Skin epidermis (tissue), 12 donors: ENCODE data around the gene CRYBG2.
A peak's percentile ranks its signal among the peaks of the same experiment; 100 is the strongest.
"Not testable (repeated sequence)": the region's sequence is repeated elsewhere in the genome, so short reads cannot be mapped to it uniquely, and the experiment has no call there.

ENCODE experiments used
- H3K27ac ChIP-seq, 21 experiments: fragments of 200-600 bp; sonication (generic) in 11 of 21; one replicate each; pipeline ENCODE4 v1.5.0; 2020; ENCODE audit warnings: mild to moderate bottlenecking in 3 of 21, inconsistent platforms in 2 of 21, moderate library complexity in 2 of 21
- H3K4me3 ChIP-seq, 7 experiments: fragments of 200-600 bp; sonication (generic) in 2 of 7; one replicate each; pipeline ENCODE4 v1.5.0; 2020; ENCODE audit warnings: inconsistent platforms in 2 of 7, mild to moderate bottlenecking in 2 of 7, moderate library complexity in 1 of 7

Gene CRYBG2, protein sequence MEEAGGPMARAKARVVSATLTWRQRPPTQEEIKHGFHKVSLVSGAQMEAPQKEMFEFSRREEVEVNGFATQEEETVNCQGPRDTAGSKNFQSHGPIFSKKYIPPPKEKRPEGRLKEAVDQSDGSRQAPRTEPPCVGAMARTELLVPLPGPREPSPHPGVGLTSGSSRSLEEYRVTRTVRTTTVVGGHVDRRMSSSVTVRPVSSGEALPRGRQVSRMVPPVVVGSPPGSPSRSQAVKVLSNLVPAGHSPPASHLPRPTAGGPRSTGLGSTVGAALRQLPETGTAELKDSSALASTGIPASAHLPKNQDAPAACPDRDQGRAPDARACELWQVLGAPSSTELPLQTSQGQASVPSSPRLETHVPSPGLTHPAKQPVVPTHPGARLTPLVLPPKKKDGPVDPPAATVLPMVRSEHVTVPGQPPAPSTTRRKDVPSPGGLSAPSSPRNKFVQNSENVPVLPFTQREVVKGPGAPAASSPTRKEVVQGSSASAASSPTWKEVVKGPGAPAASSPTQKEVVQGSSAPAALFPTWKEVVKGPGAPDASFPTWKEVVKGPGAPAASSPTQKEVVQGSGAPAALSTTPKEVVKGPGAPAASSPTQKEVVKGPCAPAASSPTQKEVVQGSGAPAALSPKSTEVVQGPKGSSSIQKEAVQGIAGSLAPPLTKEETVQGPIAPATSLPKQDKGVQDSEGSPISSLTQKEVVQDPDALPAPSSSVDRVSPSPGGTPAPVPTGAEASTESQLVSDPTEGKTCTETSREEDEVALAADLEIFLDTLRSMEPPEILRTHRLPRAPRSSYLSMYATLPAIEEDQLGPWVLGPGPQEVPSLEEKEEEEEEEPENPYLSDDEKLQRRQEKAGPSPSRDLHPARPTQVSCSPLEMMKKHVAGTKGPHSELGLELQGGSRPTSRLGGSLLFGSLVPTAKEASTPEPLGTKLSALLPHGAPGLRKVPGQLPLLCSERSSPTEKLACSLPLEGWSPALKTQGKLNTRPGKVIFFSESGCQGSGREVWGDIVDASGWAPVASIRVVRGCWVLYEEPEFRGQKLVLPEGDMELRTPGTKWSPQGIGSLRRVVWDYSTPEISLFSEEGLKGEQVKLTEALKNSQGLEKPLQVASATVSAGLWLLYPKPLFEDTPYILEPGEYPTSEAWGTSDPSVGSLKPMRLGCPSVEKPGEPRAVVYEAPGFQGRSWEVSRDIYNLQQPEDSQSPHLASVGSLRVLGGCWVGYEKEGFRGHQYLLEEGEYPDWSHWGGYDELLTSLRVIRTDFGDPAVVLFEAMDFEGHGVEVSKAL (N-terminal part only)

GRCh38 chr1:26353976-26354820, at the start of gene CRYBG2:
Gene CRYBG2, minus strand, starts transcription at chr1:26354130. Its CDS starts 7,473 bp downstream, at chr1:26346657.
- Histone ChIP-seq H3K4me3 (peak within 1 kb of the TSS; percentile 9 to 34 (median 25)), H3K27ac (peak within 1 kb of the TSS in 20 of 21 experiments; percentile 36 to 87 (median 70))

DNA sequence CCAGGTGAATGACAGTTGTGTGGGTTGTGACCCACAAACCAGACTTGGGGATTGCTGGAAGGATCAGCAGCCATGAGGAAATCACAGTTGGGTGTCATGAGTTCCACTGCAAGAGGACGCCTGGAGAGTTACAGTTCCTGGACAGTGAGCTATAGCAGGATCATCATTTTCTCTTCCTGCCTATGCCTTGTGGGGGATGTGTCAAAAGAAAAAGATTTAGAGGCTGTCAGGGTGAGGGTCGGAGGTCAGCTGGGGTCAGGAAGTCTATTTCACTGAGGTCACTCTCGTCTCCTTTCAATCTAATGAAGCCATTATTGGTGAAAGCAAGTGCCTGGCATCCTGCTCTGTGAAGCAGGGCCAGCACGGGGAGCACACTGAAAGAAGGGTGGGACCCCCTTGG, 49.7 kb upstream of the CRYBG2 start:
- Histone ChIP-seq H3K27ac (no peak overlapping the region), H3K4me3 (no peak overlapping the region)

GRCh38 chr1:26401891-26402290, 48.0 kb upstream of the CRYBG2 start:
- Histone ChIP-seq H3K27ac (no peak overlapping the region), H3K4me3 (no peak overlapping the region)

GRCh38 chr1:26399034-26399433, 45.1 kb upstream of the CRYBG2 start:
- Histone ChIP-seq H3K27ac (no peak overlapping the region), H3K4me3 (no peak overlapping the region)

DNA sequence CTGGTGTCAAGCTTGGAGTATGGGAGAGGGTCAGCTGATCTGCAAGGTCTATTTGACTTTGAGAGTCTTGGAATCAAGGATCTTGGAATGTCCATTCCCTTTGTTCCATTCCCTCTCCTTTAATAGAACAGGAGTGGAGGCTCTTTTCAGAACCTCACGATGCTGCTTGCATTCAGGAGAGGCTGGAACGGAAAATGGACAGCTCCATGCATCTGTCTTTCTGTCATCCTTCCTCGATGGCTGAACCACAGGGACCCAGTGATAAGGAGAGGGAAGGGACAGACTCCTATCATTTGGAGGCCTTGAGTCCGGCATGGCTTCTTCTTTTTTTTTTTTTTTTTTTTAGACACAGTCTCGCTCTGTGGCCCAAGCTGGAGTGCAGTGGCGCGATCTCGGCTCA, 41.8 kb upstream of the CRYBG2 start:
- Histone ChIP-seq H3K4me3 (no peak overlapping the region), H3K27ac (no peak overlapping the region)

- Histone ChIP-seq H3K27ac (no peak overlapping the region), H3K4me3 (no peak overlapping the region)
Observed at GRCh38 chr1:26391450-26391849, 37.5 kb upstream of the CRYBG2 start.

DNA sequence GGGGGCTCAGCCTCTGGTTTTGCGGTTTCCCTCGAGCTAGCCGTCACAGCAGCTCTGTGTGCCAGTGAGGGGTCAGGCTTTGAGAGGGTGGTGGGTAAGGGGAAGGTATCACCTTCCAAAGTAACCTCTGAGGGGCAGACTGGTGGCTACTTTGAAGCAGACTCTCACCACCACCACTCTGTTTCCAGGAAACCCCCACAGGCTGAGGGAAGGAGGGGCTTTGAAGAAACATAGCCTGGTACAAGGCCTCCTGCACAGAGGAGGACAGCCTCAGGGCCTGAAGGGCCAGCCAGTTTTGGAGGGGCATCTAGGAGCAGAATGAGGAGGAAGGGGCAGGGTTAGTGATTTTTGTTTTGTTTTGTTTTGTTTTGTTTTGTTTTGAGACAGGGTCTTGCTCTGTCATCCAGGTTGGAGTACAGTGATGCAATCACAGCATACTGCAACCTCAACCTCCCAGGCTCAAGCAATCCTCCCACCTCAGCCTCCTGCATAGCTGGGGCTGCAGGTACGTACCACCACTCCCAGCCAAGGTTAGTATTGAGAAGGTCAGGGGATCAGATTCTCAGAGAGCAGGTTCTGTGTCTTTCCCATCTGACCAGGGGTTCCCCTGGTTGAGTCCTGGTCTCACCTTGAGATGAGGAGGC, 35.8 kb upstream of the CRYBG2 start:
- Histone ChIP-seq H3K4me3 (no peak overlapping the region), H3K27ac (peak overlapping the region in 1 of 21 experiments; percentile 36)

GRCh38 chr1:26388791-26389445, 35.0 kb upstream of the CRYBG2 start:
- peak overlapping the region in 1 of 21 experiments; percentile 36 for H3K27ac ChIP-seq
- H3K4me3 ChIP-seq: no peak overlapping the region

GRCh38 chr1:26387447-26387846, 33.5 kb upstream of the CRYBG2 start:
- Histone ChIP-seq H3K27ac (no peak overlapping the region), H3K4me3 (no peak overlapping the region)

DNA sequence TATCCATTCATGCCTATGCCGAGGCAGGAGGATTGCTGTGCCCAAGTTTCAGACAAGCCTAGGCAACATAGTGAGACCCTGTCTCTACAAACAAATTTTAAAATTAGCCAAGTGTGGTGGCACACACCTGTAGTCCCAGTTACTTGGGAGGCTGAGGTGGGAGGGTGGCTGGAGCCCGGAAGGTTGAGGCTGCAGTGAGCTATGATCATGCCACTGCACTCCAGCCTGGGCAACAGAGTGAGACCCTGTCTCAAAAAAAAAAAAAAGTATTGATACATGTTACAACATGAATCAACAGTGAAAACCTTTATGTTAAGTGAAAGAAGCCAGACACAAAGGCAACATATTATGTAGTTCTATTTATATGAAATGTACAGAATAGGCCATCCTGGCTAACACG, 31.1 kb upstream of the CRYBG2 start:
- not testable (repeated sequence) for H3K27ac ChIP-seq

DNA sequence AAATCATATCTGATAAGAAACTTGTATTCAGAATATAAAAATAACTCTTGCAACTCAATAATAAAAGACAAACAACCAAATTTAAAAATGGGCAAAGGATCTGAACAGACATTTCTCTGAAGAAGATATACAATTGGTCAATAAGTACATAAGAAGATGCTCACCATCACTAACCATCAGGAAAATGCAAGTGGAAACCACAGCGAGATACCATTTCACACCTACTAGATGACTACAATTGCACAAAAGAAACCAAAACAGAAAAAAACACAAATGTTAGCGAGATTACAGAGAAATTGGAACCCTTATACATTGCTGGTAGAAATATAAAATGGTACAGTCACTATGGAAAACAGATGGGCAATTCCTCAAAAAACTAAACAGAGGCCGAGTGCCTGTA, 30.1 kb upstream of the CRYBG2 start:
- no peak overlapping the region for H3K4me3 ChIP-seq
- peak overlapping the region in 1 of 21 experiments; percentile 54 for H3K27ac ChIP-seq

More for the DNA sequence above, 31.1 kb upstream of the CRYBG2 start:
- not testable (repeated sequence) for H3K4me3 ChIP-seq

GRCh38 chr1:26378879-26379251, 24.9 kb upstream of the CRYBG2 start:
- H3K4me3 ChIP-seq: no peak overlapping the region
- H3K27ac ChIP-seq: peak overlapping the region in 9 of 21 experiments; percentile 59 to 90 (median 80)

- H3K27ac ChIP-seq: peak overlapping the region in 18 of 21 experiments; percentile 51 to 90 (median 76)
- no peak overlapping the region for H3K4me3 ChIP-seq
Observed at GRCh38 chr1:26378088-26378878, 24.4 kb upstream of the CRYBG2 start.

- peak overlapping the region in 2 of 21 experiments; percentile 83 to 90 for H3K27ac ChIP-seq
- no peak overlapping the region for H3K4me3 ChIP-seq
Observed at GRCh38 chr1:26376050-26376449, 22.1 kb upstream of the CRYBG2 start.

- H3K4me3 ChIP-seq: no peak overlapping the region
- H3K27ac ChIP-seq: peak overlapping the region in 5 of 21 experiments; percentile 48 to 87 (median 66)
Observed at GRCh38 chr1:26375081-26375480, 21.2 kb upstream of the CRYBG2 start.

- H3K4me3 ChIP-seq: not testable (repeated sequence)
Observed at GRCh38 chr1:26374361-26374760, 20.4 kb upstream of the CRYBG2 start.

GRCh38 chr1:26373789-26374188, 19.9 kb upstream of the CRYBG2 start:
- Histone ChIP-seq H3K4me3 (no peak overlapping the region), H3K27ac (peak overlapping the region in 8 of 21 experiments; percentile 2 to 87 (median 57))

More at GRCh38 chr1:26374361-26374760, 20.4 kb upstream of the CRYBG2 start:
- H3K27ac ChIP-seq: peak overlapping the region in 7 of 21 experiments; percentile 8 to 87 (median 62)
